Measurements from ENCODE around the gene RNF115. TPM values are rescaled to one million over a fixed set of nuclear protein-coding genes. Genes with fewer than 3 reads are reported as not detected.

RNF115 gene
- total and polyA plus RNA-seq, 2 donors (not counting 3 experiments of a cell fraction or from before 2014, with no cell fraction given): 7.6 to 17.3 TPM

DNA sequence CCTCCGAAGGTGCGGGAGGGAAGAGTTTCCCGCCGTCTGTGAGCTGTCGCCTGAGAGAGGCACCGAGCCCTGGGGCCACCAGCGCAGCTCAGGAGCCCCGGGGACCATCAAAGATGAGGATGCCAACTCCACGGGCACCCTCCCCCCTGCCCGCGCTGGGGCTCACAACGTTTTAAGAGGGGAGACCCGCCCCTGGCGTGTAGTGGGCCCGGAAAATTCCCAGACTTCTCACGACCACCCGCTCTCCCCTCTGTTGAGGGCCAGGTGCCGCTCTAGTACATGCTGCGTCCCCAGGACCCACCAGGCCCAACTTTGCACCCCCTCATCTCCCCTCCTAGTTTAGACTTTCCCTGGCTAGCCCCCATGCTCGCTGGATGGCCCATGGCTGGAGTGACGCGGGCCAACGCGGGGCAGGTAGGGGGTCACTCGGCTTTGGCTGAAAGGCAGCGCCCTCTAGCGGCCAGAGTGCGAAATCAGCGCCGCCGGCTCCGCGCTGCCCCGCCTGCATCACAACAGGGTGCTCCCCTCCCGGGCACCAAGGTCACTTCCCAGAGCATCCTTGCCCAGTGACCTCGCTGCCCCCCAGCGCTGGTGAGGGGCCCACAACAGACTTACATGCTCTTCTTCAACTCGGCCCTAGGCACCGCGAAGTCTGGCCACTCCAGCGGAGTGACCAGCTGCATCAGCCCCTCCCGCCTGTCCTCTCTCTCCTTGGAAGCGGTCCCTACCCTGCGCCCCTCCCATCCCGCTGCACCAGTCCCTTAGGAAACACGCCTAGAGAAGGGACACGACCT is 102.8 kb downstream of the RNF115 start:
- Histone ChIP-seq H3K9ac (replicated peaks; ENCODE audit: extremely low read depth, insufficient read depth, low read length) (peak overlapping the region; percentile 21), H3K4me3 (replicated peaks in 1 of 3; ENCODE audit: insufficient read depth in 1 of 3, low read depth in 1 of 3, low read length in 3 of 3) (peak overlapping the region in 2 of 3 experiments; percentile 29 to 30), H3K9me1 (replicated peaks; ENCODE audit: control insufficient read depth, extremely low read depth, insufficient read depth, low read length) (no peaks in the 10 kb centered on the region), H3K4me2 (ENCODE audit: insufficient read depth, low read length) (peak overlapping the region; percentile 40), H3K27me3 (ENCODE audit: control insufficient read depth in 2 of 2, insufficient read depth in 2 of 2, low read length in 2 of 2) (peaks cover 0 to 4% of the 10 kb centered on the region in 2 experiments), H3K79me2 (ENCODE audit: control insufficient read depth, insufficient read depth, low read length) (no peaks in the 10 kb centered on the region), H2AFZ (ENCODE audit: low read depth, low read length) (peak overlapping the region; percentile 87), H3K27ac (ENCODE audit: insufficient read depth, low read depth, low read length) (no peak overlapping the region), H4K20me1 (replicated peaks; ENCODE audit: control insufficient read depth, extremely low read depth, insufficient read depth, low read length) (no peaks in the 10 kb centered on the region), H3K4me1 (ENCODE audit: control insufficient read depth, extremely low read depth, insufficient read depth, low read length) (peaks cover 9% of the 10 kb centered on the region), H3K9me3 (replicated peaks; ENCODE audit: control insufficient read depth, insufficient read depth, low read length) (no peaks in the 10 kb centered on the region), H3K36me3 (ENCODE audit: control insufficient read depth in 2 of 2, extremely low read depth in 1 of 2, insufficient read depth in 2 of 2, low read length in 2 of 2) (no peaks in the 10 kb centered on the region)
- dilution Hi-C loops (cut with MboI; ENCODE audit: extremely low pct_ligation_motif_present, low sequenced_read_pairs): no loop called here
- peak; percentile 77 for FAIRE-seq
- no TSS peak for BruUV-seq (replicated peaks)
- ChIA-PET POLR2A (no interaction called here), CTCF (interaction anchor here (0.7 to 2.6 kb wide), 28 partner anchors 8 to 297 kb away, joined by 3 to 15 read pairs (median 5); partner anchors contain the start of genes PDZK1, POLR3C and RNF115)
- no peak for TF ChIP-seq JUN (IDR thresholded peaks at IDR 0.05; ENCODE audit: borderline replicate concordance, insufficient read depth, insufficient read length, low read depth)
- TF ChIP-seq, protein P1, sequence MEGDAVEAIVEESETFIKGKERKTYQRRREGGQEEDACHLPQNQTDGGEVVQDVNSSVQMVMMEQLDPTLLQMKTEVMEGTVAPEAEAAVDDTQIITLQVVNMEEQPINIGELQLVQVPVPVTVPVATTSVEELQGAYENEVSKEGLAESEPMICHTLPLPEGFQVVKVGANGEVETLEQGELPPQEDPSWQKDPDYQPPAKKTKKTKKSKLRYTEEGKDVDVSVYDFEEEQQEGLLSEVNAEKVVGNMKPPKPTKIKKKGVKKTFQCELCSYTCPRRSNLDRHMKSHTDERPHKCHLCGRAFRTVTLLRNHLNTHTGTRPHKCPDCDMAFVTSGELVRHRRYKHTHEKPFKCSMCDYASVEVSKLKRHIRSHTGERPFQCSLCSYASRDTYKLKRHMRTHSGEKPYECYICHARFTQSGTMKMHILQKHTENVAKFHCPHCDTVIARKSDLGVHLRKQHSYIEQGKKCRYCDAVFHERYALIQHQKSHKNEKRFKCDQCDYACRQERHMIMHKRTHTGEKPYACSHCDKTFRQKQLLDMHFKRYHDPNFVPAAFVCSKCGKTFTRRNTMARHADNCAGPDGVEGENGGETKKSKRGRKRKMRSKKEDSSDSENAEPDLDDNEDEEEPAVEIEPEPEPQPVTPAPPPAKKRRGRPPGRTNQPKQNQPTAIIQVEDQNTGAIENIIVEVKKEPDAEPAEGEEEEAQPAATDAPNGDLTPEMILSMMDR (IDR thresholded peaks at IDR 0.05; ENCODE audit: extremely low read depth in 1 of 2, insufficient read depth in 1 of 2, low read depth in 1 of 2, low read length in 2 of 2): peak; percentile 91 to 94
- intact Hi-C loops (cut with micrococcal nuclease): loop anchor here (2.0 kb wide), 3 partner anchors 104 to 292 kb away; partner anchors contain the start of genes POLR3C and RNF115
- DNase-seq (ENCODE audit: low read depth, low spot score): peak; percentile 41

DNA sequence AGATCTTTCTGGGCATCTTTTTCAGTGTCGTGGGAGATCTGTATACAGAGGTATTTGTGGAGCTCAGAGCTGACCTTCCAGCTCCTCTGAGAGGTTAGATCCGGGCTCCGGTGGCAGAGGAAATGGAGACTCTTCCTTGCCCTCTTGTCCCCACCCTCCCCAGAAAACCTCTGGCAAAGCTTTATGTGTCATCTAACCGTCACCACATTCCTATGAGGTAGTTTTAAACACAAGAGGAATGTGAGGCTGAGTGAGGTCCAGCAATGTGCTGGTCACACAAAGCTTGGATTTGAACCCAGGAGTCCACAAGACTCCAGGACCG is 103.4 kb downstream of the RNF115 start:
- intact Hi-C loops (cut with micrococcal nuclease): loop anchor here (2.0 kb wide), 3 partner anchors 104 to 292 kb away; partner anchors contain the start of genes POLR3C and RNF115

More for the DNA sequence above, 103.4 kb downstream of the RNF115 start:
- dilution Hi-C loops (cut with MboI; ENCODE audit: extremely low pct_ligation_motif_present, low sequenced_read_pairs): no loop called here
- no peaks in the 10 kb centered on the region for H3K9me1 ChIP-seq (replicated peaks; ENCODE audit: control insufficient read depth, extremely low read depth, insufficient read depth, low read length)
- BruUV-seq (replicated peaks): no TSS peak
- peak overlapping the region; percentile 40 for H3K4me2 ChIP-seq (ENCODE audit: insufficient read depth, low read length)
- no peaks in the 10 kb centered on the region for H3K9me3 ChIP-seq (replicated peaks; ENCODE audit: control insufficient read depth, insufficient read depth, low read length)
- no peaks in the 10 kb centered on the region for H3K79me2 ChIP-seq (ENCODE audit: control insufficient read depth, insufficient read depth, low read length)
- DNase-seq (ENCODE audit: low read depth, low spot score): peak; percentile 11
- no peak for FAIRE-seq
- no peak overlapping the region for H3K4me3 ChIP-seq (replicated peaks in 1 of 3; ENCODE audit: insufficient read depth in 1 of 3, low read depth in 1 of 3, low read length in 3 of 3)
- H3K36me3 ChIP-seq (ENCODE audit: control insufficient read depth in 2 of 2, extremely low read depth in 1 of 2, insufficient read depth in 2 of 2, low read length in 2 of 2): no peaks in the 10 kb centered on the region
- no peak overlapping the region for H3K27ac ChIP-seq (ENCODE audit: insufficient read depth, low read depth, low read length)
- no peak overlapping the region for H3K9ac ChIP-seq (replicated peaks; ENCODE audit: extremely low read depth, insufficient read depth, low read length)
- TF ChIP-seq POLR2A (IDR thresholded peaks at IDR 0.05; ENCODE audit: low read depth, low read length): no peak
- ChIA-PET POLR2A (no interaction called here), CTCF (interaction anchor here (0.7 to 2.6 kb wide), 23 partner anchors 9 to 298 kb away, joined by 3 to 15 read pairs (median 5); partner anchors contain the start of gene PDZK1)
- H4K20me1 ChIP-seq (replicated peaks; ENCODE audit: control insufficient read depth, extremely low read depth, insufficient read depth, low read length): no peaks in the 10 kb centered on the region
- peak overlapping the region; percentile 87 for H2AFZ ChIP-seq (ENCODE audit: low read depth, low read length)
- peaks cover 0 to 4% of the 10 kb centered on the region in 2 experiments for H3K27me3 ChIP-seq (ENCODE audit: control insufficient read depth in 2 of 2, insufficient read depth in 2 of 2, low read length in 2 of 2)
- peaks cover 9% of the 10 kb centered on the region for H3K4me1 ChIP-seq (ENCODE audit: control insufficient read depth, extremely low read depth, insufficient read depth, low read length)
